ENCODE measurements around the gene KIN. TPM values are rescaled to one million over a fixed set of nuclear protein-coding genes. Genes with fewer than 3 reads are reported as not detected.
"Not testable (repeated sequence)": the region's sequence is repeated elsewhere in the genome, so short reads cannot be mapped to it uniquely, and the experiment has no call there.

The KIN gene
- total and polyA plus RNA-seq, 11 donors, result 2.5 to 10.7 (median 5.7) TPM

- Histone ChIP-seq H3K36me3 (peaks cover 0 to 21% (median 7%) of the 10 kb centered on the region in 9 donors), H3K9me3 (no peaks in the 10 kb centered on the region), H3K4me3 (peak overlapping the region; percentile 76 to 97 (median 88)), H3K4me1 (peaks cover 6 to 73% (median 52%) of the 10 kb centered on the region in 12 donors), H3K27me3 (no peaks in the 10 kb centered on the region), H3K27ac (peak overlapping the region; percentile 92 to 98 (median 95))
- DNase-seq (peak in 4 of 5 donors; percentile 55 to 78 (median 72)), ATAC-seq (peak; percentile 32 to 59 (median 46))
- 26 to 34% (median 30%) methylated on average over 3 of the region's 3 CpGs for WGBS, 4 donors
- intact Hi-C loops (cut with DNase I), result loop anchor here in 4 of 10 donors (2.0 kb wide), 1 partner anchor 29 kb away; the partner anchor contains the start of gene TAF3 (in 4 of the 4)
- TF ChIP-seq CTCF (IDR thresholded peaks at IDR 0.05), result no peak
- no peak for TF ChIP-seq POLR2A (IDR thresholded peaks at IDR 0.05)
Observed at GRCh38 chr10:7789390-7789789, 1.6 kb upstream of the KIN start.

GRCh38 chr10:7788639-7789286 is 970 bp upstream of the KIN start:
- Histone ChIP-seq H3K4me3 (peak overlapping the region; percentile 76 to 97 (median 88)), H3K27ac (peak overlapping the region; percentile 92 to 98 (median 95)), H3K9me3 (no peaks in the 10 kb centered on the region), H3K36me3 (peaks cover 0 to 24% (median 7%) of the 10 kb centered on the region in 9 donors), H3K4me1 (peaks cover 6 to 67% (median 46%) of the 10 kb centered on the region in 12 donors), H3K27me3 (no peaks in the 10 kb centered on the region)
- intact Hi-C loops (cut with DNase I), result loop anchor here in 4 of 10 donors (2.0 kb wide), 1 partner anchor 30 kb away; the partner anchor contains the start of gene TAF3 (in 4 of the 4)
- no peak for TF ChIP-seq CTCF (IDR thresholded peaks at IDR 0.05)
- TF ChIP-seq POLR2A (IDR thresholded peaks at IDR 0.05), result no peak
- DNase-seq (peak in 2 of 5 donors; percentile 12 to 20), ATAC-seq (peak in 2 of 4 donors; percentile 4 to 10)
- 2 to 3% (median 3%) methylated on average over 20 to 25 of the region's 25 CpGs for WGBS, 4 donors

GRCh38 chr10:7787150-7787856 is 490 bp downstream of the KIN start:
- DNase-seq, result peak in 1 of 5 donors; percentile 70
- TF ChIP-seq CTCF (IDR thresholded peaks at IDR 0.05), result no peak
- TF ChIP-seq POLR2A (IDR thresholded peaks at IDR 0.05), result no peak
- H3K36me3 ChIP-seq, result peaks cover 0 to 23% (median 4%) of the 10 kb centered on the region in 9 donors
- peak overlapping the region; percentile 76 to 97 (median 89) for H3K4me3 ChIP-seq
- 2 to 5% (median 3%) methylated on average over 12 to 26 of the region's 26 CpGs for WGBS, 4 donors
- peaks cover 6 to 53% (median 41%) of the 10 kb centered on the region in 12 donors for H3K4me1 ChIP-seq
- no peaks in the 10 kb centered on the region for H3K27me3 ChIP-seq
- no peaks in the 10 kb centered on the region for H3K9me3 ChIP-seq
- intact Hi-C loops (cut with DNase I), result no loop called here
- peak overlapping the region in 11 of 12 donors; percentile 78 to 98 (median 94) for H3K27ac ChIP-seq
- ATAC-seq, result peak; percentile 4 to 25 (median 10)

- Histone ChIP-seq H3K27me3 (no peaks in the 10 kb centered on the region), H3K27ac (no peak overlapping the region), H3K36me3 (peaks cover 0 to 23% (median 0%) of the 10 kb centered on the region in 9 donors), H3K4me1 (peaks cover 6 to 50% (median 33%) of the 10 kb centered on the region in 12 donors), H3K9me3 (no peaks in the 10 kb centered on the region), H3K4me3 (peak overlapping the region in 6 of 12 donors; percentile 88 to 95 (median 93))
- WGBS, 4 donors, result 73 to 80% (median 74%) methylated on average over 3 of the region's 3 CpGs
- TF ChIP-seq CTCF (IDR thresholded peaks at IDR 0.05) (no peak), POLR2A (IDR thresholded peaks at IDR 0.05) (no peak)
- ATAC-seq (no peak), DNase-seq (no peak)
- intact Hi-C loops (cut with DNase I), result no loop called here
Observed at GRCh38 chr10:7786430-7786829, 1.4 kb downstream of the KIN start.

- Histone ChIP-seq H3K27ac (peak overlapping the region in 7 of 12 donors; percentile 26 to 61 (median 53)), H3K4me1 (peaks cover 0 to 26% (median 10%) of the 10 kb centered on the region in 12 donors), H3K36me3 (peaks cover 0 to 59% (median 42%) of the 10 kb centered on the region in 9 donors)
- intact Hi-C loops (cut with DNase I); DNase-seq; H3K4me3 ChIP-seq; H3K27me3 ChIP-seq; H3K9me3 ChIP-seq: not testable (repeated sequence)
- WGBS, 4 donors, result 71 to 80% (median 76%) methylated on average over 6 of the region's 6 CpGs
- ATAC-seq, result peak in 3 of 4 donors; percentile 53 to 83 (median 78)
Observed at GRCh38 chr10:7782194-7782593, 5.6 kb downstream of the KIN start.

Measured in heart left ventricle (tissue), 16 donors.